Lower leg skin (tissue), 3 donors: ENCODE measurements around the gene PCGF2.

Experiments
- POLR2A ChIP-seq, 2 donors: fragments of 450-650 bp; IDR thresholded peaks; one replicate each; pipeline ENCODE4 v1.6.1; 2016 to 2017; ENCODE audit warnings: antibody characterized with exemption in 2 of 2, mild to moderate bottlenecking in 1 of 2, moderate library complexity in 1 of 2
- TF ChIP-seq, protein P1 (sequence below), 3 donors: fragments of 450-650 bp; IDR thresholded peaks; one replicate each; pipeline ENCODE4 v1.5.1; 2016; ENCODE audit warnings: antibody characterized with exemption in 3 of 3, mild to moderate bottlenecking in 3 of 3, moderate library complexity in 2 of 3

DNA sequence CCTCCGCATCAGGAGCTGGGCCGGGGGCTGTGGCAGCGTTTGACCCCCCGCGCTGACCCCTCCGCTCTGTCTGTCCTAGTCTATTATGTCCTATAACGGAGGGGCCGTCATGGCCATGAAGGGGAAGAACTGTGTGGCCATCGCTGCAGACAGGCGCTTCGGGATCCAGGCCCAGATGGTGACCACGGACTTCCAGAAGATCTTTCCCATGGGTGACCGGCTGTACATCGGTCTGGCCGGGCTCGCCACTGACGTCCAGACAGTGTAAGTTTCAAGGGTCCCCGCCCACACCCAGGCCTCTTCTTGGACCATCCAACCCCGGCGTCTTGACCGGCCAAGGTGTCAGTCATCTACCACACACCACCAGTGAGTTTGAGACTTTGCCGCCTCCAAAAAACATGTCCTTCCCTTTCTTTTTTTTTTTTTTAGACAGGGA is 5.0 kb upstream of the PCGF2 start:
- TF ChIP-seq, protein P1, sequence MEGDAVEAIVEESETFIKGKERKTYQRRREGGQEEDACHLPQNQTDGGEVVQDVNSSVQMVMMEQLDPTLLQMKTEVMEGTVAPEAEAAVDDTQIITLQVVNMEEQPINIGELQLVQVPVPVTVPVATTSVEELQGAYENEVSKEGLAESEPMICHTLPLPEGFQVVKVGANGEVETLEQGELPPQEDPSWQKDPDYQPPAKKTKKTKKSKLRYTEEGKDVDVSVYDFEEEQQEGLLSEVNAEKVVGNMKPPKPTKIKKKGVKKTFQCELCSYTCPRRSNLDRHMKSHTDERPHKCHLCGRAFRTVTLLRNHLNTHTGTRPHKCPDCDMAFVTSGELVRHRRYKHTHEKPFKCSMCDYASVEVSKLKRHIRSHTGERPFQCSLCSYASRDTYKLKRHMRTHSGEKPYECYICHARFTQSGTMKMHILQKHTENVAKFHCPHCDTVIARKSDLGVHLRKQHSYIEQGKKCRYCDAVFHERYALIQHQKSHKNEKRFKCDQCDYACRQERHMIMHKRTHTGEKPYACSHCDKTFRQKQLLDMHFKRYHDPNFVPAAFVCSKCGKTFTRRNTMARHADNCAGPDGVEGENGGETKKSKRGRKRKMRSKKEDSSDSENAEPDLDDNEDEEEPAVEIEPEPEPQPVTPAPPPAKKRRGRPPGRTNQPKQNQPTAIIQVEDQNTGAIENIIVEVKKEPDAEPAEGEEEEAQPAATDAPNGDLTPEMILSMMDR (IDR thresholded peaks at IDR 0.05), result no peak
- no peak for TF ChIP-seq POLR2A (IDR thresholded peaks at IDR 0.05)
